Pancreas (tissue), 10 donors: ENCODE data around the gene GPATCH4. TPM values are rescaled to one million over a fixed set of nuclear protein-coding genes. Genes with fewer than 3 reads are reported as not detected.

Experiments
- ATAC-seq, 4 donors: fragments of 200-7000 bp; cut with Tn5 transposase; one replicate each; pipeline versions ENCODE4 v1.8.0 to v1.9.1; 2020; ENCODE audit warnings: mild to moderate bottlenecking in 4 of 4, moderate library complexity in 4 of 4
- DNase-seq, 6 donors: peaks; one replicate each; pipeline ENCODE4 v3.0.0-alpha.2; 2020
- FAIRE-seq: peaks from 2 replicates; lab custom pipeline; 2012; peaks lifted over from hg19 to GRCh38; lab: Jason Lieb, UNC
- H3K27ac ChIP-seq, 4 donors: fragments of 200-600 bp; sonication (generic); 1 replicate in 3 of 4; 2 replicates in 1 of 4; pipeline versions ENCODE4 v1.5.0 to v1.8.0; 2020
- H3K27me3 ChIP-seq, 4 donors: fragments of 200-600 bp; one replicate each; pipeline ENCODE4 v1.8.0; 2021
- H3K36me3 ChIP-seq, 3 donors: fragments of 200-600 bp; sonication (generic) in 1 of 3; one replicate each; pipeline versions ENCODE4 v1.5.0 to v1.8.0; 2020 to 2021
- H3K4me1 ChIP-seq, 3 donors: fragments of 200-600 bp; one replicate each; pipeline ENCODE4 v1.8.0; 2021
- H3K4me3 ChIP-seq, 4 donors: fragments of 200-600 bp; sonication (generic) in 2 of 4; one replicate each; pipeline versions ENCODE4 v1.5.0 to v1.8.0; 2020 to 2021
- H3K9me3 ChIP-seq, 4 donors: fragments of 200-600 bp; one replicate each; pipeline ENCODE4 v1.8.0; 2021
- WGBS, 2 donors: extraction: QIAGEN DNeasy Blood & Tissue Kit; methylation state at CpG; one replicate each; pipeline ENCODE4 v1.1.7; 2013; 5-methylcytosine and 5-hydroxymethylcytosine counted together
- intact Hi-C, 3 donors: fragments of 100-400 bp; cut with DNase I; formaldehyde crosslinking; loops; one replicate each; pipeline versions ENCODE4 v1.11.1 to v1.14.2; 2022
- polyA plus RNA-seq, 2 donors: library from polyadenylated mRNA; stranded (reverse); fragments of 200-250 nt; gene quantifications; one replicate each; pipeline ENCODE4 v1.2.3, GENCODE V29; 2013
- total RNA-seq, 6 donors: library from RNA; stranded (reverse); fragmentation: NEBNext Ultra II Directional in 4 of 6; extraction: Animal tissue kit (Norgen Biotek cat#: 25700) in 4 of 6; gene quantifications; one replicate each; pipeline versions ENCODE4 v1.2.1 to v1.2.4, GENCODE V29; 2021 to 2023
- TF ChIP-seq, protein P1 (sequence below), 4 donors: fragments of 200-600 bp; sonication (generic) in 3 of 4; IDR thresholded peaks; one replicate each; pipeline versions ENCODE4 v1.5.0 to v1.8.0; 2021; ENCODE audit warnings: antibody characterized with exemption in 4 of 4
- donor health status: healthy with polysubstance abuse.
- donor health status: DM: no; HTN: no; CAD: no; lungs with moderate emphysema.
- donor health status: DM: no; HTN: no; CAD: no.
- donor health status: control.
- donor health status: control.
- donor health status: Bipolar disorder and iron deficiency.
- donor health status: DM: yes; HTN: yes; CAD: no.
- donor health status: DM: no; HTN: no; CAD: no.
- donor health status: DM: no; HTN: no; CAD: no.
- donor health status: DM: yes; HTN: yes; CAD: no.

GPATCH4 gene
- 10 to 100 TPM in 3 of 6 donors, 1 to 10 TPM in 3; 6.4 to 16.0 (median 11.4) TPM for total RNA-seq
- polyA plus RNA-seq, result 10 to 100 TPM; 14.4 to 16.9 TPM

DNA sequence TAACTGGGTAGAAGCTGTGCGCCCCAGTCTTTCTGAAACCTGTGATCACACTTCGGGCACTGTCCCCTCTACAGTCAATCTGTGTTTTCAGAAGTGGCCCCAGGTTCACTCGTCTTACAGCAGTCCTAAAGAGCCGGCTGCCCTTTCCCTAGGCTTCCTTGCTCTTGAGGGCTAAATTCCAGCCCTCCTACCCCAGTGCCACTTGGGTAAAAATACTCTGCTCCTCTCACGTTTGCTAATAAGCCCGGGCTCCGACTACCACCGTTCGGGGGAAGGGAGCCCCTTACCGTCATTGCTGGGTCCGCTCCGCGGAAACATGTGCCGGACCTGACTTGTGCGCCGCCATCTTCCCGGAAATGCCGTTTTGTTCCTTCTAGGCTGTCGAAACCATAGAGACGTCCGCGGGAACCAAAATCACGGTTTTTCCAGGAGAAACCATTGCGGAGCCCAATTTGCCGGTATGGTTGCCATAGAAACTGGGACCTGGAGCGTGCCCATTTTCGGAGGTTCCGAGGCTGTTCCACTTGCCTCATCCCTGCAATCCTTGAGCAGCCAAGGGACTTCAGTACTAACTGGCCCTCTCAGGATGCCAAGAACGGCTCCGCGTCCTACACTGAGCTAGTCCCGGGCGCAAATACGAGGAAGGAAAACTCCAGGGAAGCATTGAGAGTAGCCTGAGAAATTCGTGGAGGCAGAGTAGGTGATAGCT is at the start of gene GPATCH4:
GPATCH4 (minus strand) TSS at position 358 of the 709 bp plus-strand sequence.
- Histone ChIP-seq H3K4me1 (peaks cover 6 to 16% (median 12%) of the 10 kb centered on the region in 3 donors), H3K9me3 (no peaks in the 10 kb centered on the region), H3K4me3 (peak within 1 kb of the TSS; percentile 45 to 76 (median 65)), H3K27ac (peak within 1 kb of the TSS; percentile 9 to 66 (median 46)), H3K27me3 (no peaks in the 10 kb centered on the region), H3K36me3 (no peaks in the 10 kb centered on the region)
- intact Hi-C loops, result loop anchor here in 1 of 3 donors (10.0 kb wide), 1 partner anchor 146 kb away; no protein-coding TSS in a partner anchor
- ATAC-seq (peak; percentile 92 to 95 (median 93)), DNase-seq (peak; percentile 60 to 80 (median 74)), FAIRE-seq (no peak)
- TF ChIP-seq, protein P1, sequence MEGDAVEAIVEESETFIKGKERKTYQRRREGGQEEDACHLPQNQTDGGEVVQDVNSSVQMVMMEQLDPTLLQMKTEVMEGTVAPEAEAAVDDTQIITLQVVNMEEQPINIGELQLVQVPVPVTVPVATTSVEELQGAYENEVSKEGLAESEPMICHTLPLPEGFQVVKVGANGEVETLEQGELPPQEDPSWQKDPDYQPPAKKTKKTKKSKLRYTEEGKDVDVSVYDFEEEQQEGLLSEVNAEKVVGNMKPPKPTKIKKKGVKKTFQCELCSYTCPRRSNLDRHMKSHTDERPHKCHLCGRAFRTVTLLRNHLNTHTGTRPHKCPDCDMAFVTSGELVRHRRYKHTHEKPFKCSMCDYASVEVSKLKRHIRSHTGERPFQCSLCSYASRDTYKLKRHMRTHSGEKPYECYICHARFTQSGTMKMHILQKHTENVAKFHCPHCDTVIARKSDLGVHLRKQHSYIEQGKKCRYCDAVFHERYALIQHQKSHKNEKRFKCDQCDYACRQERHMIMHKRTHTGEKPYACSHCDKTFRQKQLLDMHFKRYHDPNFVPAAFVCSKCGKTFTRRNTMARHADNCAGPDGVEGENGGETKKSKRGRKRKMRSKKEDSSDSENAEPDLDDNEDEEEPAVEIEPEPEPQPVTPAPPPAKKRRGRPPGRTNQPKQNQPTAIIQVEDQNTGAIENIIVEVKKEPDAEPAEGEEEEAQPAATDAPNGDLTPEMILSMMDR (IDR thresholded peaks at IDR 0.05), result no peak
- 0 to 1% methylated on average over 35 of the region's 35 CpGs for WGBS, 2 donors

DNA sequence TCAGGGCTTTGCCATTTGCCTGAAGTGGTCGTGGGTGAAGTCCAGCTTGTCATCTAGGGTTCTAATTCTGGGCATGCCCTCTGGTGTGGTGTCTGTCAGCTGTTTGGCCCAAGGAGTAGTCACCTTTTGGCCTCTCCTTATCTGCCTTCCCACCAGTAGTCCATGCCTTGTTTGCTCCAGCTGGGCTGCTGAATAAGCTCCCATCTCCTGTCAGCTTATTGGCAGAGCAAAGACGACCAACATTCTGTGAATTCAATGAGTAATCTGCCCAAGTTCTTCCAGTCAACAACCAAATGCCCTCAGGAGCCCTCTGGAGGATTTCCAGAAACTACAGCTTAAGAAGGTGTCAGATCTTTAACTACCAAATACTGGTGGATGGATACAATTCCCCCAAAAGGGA is 47.7 kb upstream of the GPATCH4 start:
- peaks cover 0 to 7% (median 3%) of the 10 kb centered on the region in 4 donors for H3K27me3 ChIP-seq
- FAIRE-seq, result no peak
- 9 to 14% methylated on average over 2 of the region's 2 CpGs for WGBS, 2 donors
- H3K27ac ChIP-seq, result no peak overlapping the region
- DNase-seq, result peak in 2 of 6 donors; percentile 54 to 70
- ATAC-seq, result peak; percentile 50 to 89 (median 74)
- intact Hi-C loops, result no loop called here
- H3K4me3 ChIP-seq, result no peak overlapping the region
- TF ChIP-seq, protein P1 (IDR thresholded peaks at IDR 0.05), result no peak
- no peaks in the 10 kb centered on the region for H3K9me3 ChIP-seq
- no peaks in the 10 kb centered on the region for H3K4me1 ChIP-seq
- no peaks in the 10 kb centered on the region for H3K36me3 ChIP-seq

DNA sequence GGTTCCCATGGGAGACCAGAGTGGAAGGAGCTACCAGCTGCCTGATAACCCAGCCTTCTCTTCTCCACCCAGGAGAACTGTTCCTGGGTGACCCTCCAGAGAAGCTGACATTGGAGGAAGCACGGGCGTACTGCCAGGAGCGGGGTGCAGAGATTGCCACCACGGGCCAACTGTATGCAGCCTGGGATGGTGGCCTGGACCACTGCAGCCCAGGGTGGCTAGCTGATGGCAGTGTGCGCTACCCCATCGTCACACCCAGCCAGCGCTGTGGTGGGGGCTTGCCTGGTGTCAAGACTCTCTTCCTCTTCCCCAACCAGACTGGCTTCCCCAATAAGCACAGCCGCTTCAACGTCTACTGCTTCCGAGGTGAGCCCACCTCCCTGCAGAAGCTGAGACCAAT is 47.2 kb upstream of the GPATCH4 start:
- FAIRE-seq (no peak), ATAC-seq (no peak), DNase-seq (no peak)
- Histone ChIP-seq H3K9me3 (no peaks in the 10 kb centered on the region), H3K27ac (no peak overlapping the region), H3K36me3 (no peaks in the 10 kb centered on the region), H3K4me3 (no peak overlapping the region), H3K27me3 (peaks cover 0 to 7% (median 3%) of the 10 kb centered on the region in 4 donors), H3K4me1 (no peaks in the 10 kb centered on the region)
- 76 to 83% methylated on average over 10 of the region's 10 CpGs for WGBS, 2 donors
- intact Hi-C loops, result no loop called here
- TF ChIP-seq, protein P1 (IDR thresholded peaks at IDR 0.05), result no peak

DNA sequence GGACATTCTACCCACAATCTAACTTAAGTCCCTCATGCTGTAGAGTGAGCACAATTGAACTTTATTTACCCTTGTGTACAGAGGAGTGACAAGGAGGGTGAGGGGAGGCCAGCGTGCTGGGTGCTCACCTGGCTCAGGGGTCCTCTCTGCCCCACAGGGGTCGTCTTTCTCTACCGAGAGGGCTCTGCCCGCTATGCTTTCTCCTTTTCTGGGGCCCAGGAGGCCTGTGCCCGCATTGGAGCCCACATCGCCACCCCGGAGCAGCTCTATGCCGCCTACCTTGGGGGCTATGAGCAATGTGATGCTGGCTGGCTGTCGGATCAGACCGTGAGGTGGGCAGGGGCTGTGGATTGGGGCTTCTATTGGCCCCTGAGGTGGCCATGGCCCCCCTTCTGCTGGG is 46.1 kb upstream of the GPATCH4 start:
- Histone ChIP-seq H3K36me3 (no peaks in the 10 kb centered on the region), H3K4me1 (no peaks in the 10 kb centered on the region), H3K27ac (no peak overlapping the region), H3K9me3 (no peaks in the 10 kb centered on the region), H3K4me3 (no peak overlapping the region), H3K27me3 (peaks cover 0 to 10% (median 3%) of the 10 kb centered on the region in 4 donors)
- ATAC-seq, result no peak
- TF ChIP-seq, protein P1 (IDR thresholded peaks at IDR 0.05), result no peak
- WGBS, 2 donors, result 80 to 82% methylated on average over 10 of the region's 10 CpGs
- no peak for DNase-seq
- intact Hi-C loops, result no loop called here
- FAIRE-seq, result no peak

DNA sequence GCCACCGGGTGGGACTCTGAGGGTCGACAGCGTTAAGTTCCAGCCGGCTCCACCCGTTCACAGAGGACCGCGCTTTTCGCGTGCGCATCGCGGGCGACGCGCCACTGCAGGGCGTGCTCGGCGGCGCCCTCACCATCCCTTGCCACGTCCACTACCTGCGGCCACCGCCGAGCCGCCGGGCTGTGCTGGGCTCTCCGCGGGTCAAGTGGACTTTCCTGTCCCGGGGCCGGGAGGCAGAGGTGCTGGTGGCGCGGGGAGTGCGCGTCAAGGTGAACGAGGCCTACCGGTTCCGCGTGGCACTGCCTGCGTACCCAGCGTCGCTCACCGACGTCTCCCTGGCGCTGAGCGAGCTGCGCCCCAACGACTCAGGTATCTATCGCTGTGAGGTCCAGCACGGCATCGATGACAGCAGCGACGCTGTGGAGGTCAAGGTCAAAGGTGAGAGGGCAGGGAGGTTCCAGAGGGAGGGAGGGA is 45.5 kb upstream of the GPATCH4 start:
- Histone ChIP-seq H3K4me1 (peaks cover 5% of the 10 kb centered on the region in 3 donors), H3K27ac (no peak overlapping the region), H3K9me3 (no peaks in the 10 kb centered on the region), H3K27me3 (peaks cover 0 to 15% (median 3%) of the 10 kb centered on the region in 4 donors), H3K4me3 (no peak overlapping the region), H3K36me3 (no peaks in the 10 kb centered on the region)
- DNase-seq (no peak), FAIRE-seq (no peak), ATAC-seq (no peak)
- intact Hi-C loops, result no loop called here
- TF ChIP-seq, protein P1 (IDR thresholded peaks at IDR 0.05), result no peak
- WGBS, 2 donors, result 17 to 22% methylated on average over 45 to 51 of the region's 51 CpGs
